ENCODE measurements around the gene LRP3. TPM values are rescaled to one million over a fixed set of nuclear protein-coding genes. Genes with fewer than 3 reads are reported as not detected.

The LRP3 gene
- total and polyA plus RNA-seq, 2 of the 13 experiments (the other 11 are each of a cell fraction or from before 2014, with no cell fraction given), result 17.6 to 51.6 TPM

GRCh38 chr19:33235269-33235995 lies 41.3 kb downstream of the LRP3 start (continued):
- TF ChIP-seq BCLAF1 (IDR thresholded peaks at IDR 0.05), result no peak
- no peak for TF ChIP-seq ZFP36 (IDR thresholded peaks at IDR 0.05; ENCODE audit: borderline replicate concordance, low read depth, low read length, partially characterized antibody)
- peak; percentile 68; the same call in 1 of the 2 replicates for TF ChIP-seq GATAD2A (CRISPR knock-in tag; IDR thresholded peaks at IDR 0.05)
- TF ChIP-seq SMC3 (IDR thresholded peaks at IDR 0.05; ENCODE audit: low read length), result peak; percentile 90
- TF ChIP-seq ZNF276 (CRISPR knock-in tag; IDR thresholded peaks at IDR 0.05; ENCODE audit: low read depth), result peak; percentile 33; the same call in 1 of the 2 replicates
- peak; percentile 41; the same call in 1 of the 2 replicates for TF ChIP-seq ERF (CRISPR knock-in tag; IDR thresholded peaks at IDR 0.05)
- no peak for TF ChIP-seq ZNF274 (CRISPR knock-in tag; IDR thresholded peaks at IDR 0.05)
- TF ChIP-seq FOXA3 (CRISPR knock-in tag; IDR thresholded peaks at IDR 0.05), result 0 out of 2 replicates have a peak, but pooled peaks have one; percentile 16
- TF ChIP-seq CHCHD3 (CRISPR knock-in tag; IDR thresholded peaks at IDR 0.05), result no peak
- peak in 1 of 2 experiments; percentile 49; a peak in 1 of 4 replicates for TF ChIP-seq KLF16 (CRISPR knock-in tag; IDR thresholded peaks at IDR 0.05)
- peak; percentile 51; the same call in 1 of the 2 replicates for TF ChIP-seq KAT8 (CRISPR knock-in tag; IDR thresholded peaks at IDR 0.05)
- TF ChIP-seq GATAD1 (CRISPR knock-in tag; IDR thresholded peaks at IDR 0.05), result no peak
- TF ChIP-seq POGZ (CRISPR knock-in tag; IDR thresholded peaks at IDR 0.05), result no peak
- TF ChIP-seq ZMYM3 (CRISPR knock-in tag; IDR thresholded peaks at IDR 0.05), result peak; percentile 82
- no peak for TF ChIP-seq LRRFIP1 (CRISPR knock-in tag; conservative IDR thresholded peaks at IDR 0.05)
- peak; percentile 95 for TF ChIP-seq CTCF (CRISPR knock-in tag; IDR thresholded peaks at IDR 0.05)
- 0 out of 2 replicates have a peak, but pooled peaks have one; percentile 39 for TF ChIP-seq THAP11 (CRISPR knock-in tag; IDR thresholded peaks at IDR 0.05)
- 0 out of 2 replicates have a peak, but pooled peaks have one; percentile 43 for TF ChIP-seq AHR (CRISPR knock-in tag; IDR thresholded peaks at IDR 0.05)
- 0 out of 2 replicates have a peak, but pooled peaks have one; percentile 17 for TF ChIP-seq HNF1B (CRISPR knock-in tag; IDR thresholded peaks at IDR 0.05)
